ENCODE measurements around the gene RASA4.
"Not testable (repeated sequence)": the region's sequence is repeated elsewhere in the genome, so short reads cannot be mapped to it uniquely, and the experiment has no call there.

GRCh38 chr7:102610441-102610840, 6.1 kb downstream of the RASA4 start:
- not testable (repeated sequence) for TF ChIP-seq EZH2 (optimal IDR thresholded peaks at IDR 0.05; ENCODE audit: low read depth, low read length); CTCF (IDR thresholded peaks at IDR 0.05; ENCODE audit: low read length)
